GM12878 (cell line): ENCODE measurements around the gene OR2T35.

ENCODE experiments used
- BRCA1 ChIP-seq: IDR thresholded peaks from 2 replicates; pipeline ENCODE4 v1.6.1; 2011; ENCODE audit warnings: low read depth, low read length, improper control_type of control experiment
- JUNB ChIP-seq: IDR thresholded peaks from 2 replicates; pipeline ENCODE4 v1.6.1; 2016; ENCODE audit warnings: antibody characterized with exemption, mild to moderate bottlenecking
- NRF1 ChIP-seq: conservative IDR thresholded peaks from 2 replicates; pipeline ENCODE4 v1.6.1; 2011; ENCODE audit warnings: mild to moderate bottlenecking, low read depth, low read length, improper control_type of control experiment
- USF2 ChIP-seq: IDR thresholded peaks from 2 replicates; pipeline ENCODE4 v1.6.1; 2011; ENCODE audit warnings: low read depth, low read length, improper control_type of control experiment, borderline replicate concordance
- ZNF24 ChIP-seq: fragments of 450-650 bp; IDR thresholded peaks from 2 replicates; pipeline ENCODE4 v1.6.1; 2017; ENCODE audit warnings: antibody characterized with exemption, mild to moderate bottlenecking
- TF ChIP-seq, protein P1 (sequence below): IDR thresholded peaks from 2 replicates; pipeline ENCODE4 v1.6.1; 2011; ENCODE audit warnings: mild to moderate bottlenecking, low read depth, low read length, moderate library complexity; ENCODE audit not compliant: insufficient replicate concordance
- TF ChIP-seq, protein P2 (sequence below): IDR thresholded peaks from 2 replicates; pipeline ENCODE4 v1.6.1; 2012; ENCODE audit warnings: low read depth, low read length, improper control_type of control experiment

GRCh38 chr1:248621770-248622169 lies 23.3 kb downstream of the OR2T35 start:
- TF ChIP-seq USF2 (no peak), ZNF24 (no peak), BRCA1 (no peak), JUNB (no peak), NRF1 (no peak)
- TF ChIP-seq, protein P1, sequence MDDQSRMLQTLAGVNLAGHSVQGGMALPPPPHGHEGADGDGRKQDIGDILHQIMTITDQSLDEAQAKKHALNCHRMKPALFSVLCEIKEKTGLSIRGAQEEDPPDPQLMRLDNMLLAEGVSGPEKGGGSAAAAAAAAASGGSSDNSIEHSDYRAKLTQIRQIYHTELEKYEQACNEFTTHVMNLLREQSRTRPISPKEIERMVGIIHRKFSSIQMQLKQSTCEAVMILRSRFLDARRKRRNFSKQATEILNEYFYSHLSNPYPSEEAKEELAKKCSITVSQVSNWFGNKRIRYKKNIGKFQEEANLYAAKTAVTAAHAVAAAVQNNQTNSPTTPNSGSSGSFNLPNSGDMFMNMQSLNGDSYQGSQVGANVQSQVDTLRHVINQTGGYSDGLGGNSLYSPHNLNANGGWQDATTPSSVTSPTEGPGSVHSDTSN = no peak
- TF ChIP-seq, protein P2, sequence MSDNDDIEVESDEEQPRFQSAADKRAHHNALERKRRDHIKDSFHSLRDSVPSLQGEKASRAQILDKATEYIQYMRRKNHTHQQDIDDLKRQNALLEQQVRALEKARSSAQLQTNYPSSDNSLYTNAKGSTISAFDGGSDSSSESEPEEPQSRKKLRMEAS = no peak
